ENCODE measurements around the gene DRC1.

DNA sequence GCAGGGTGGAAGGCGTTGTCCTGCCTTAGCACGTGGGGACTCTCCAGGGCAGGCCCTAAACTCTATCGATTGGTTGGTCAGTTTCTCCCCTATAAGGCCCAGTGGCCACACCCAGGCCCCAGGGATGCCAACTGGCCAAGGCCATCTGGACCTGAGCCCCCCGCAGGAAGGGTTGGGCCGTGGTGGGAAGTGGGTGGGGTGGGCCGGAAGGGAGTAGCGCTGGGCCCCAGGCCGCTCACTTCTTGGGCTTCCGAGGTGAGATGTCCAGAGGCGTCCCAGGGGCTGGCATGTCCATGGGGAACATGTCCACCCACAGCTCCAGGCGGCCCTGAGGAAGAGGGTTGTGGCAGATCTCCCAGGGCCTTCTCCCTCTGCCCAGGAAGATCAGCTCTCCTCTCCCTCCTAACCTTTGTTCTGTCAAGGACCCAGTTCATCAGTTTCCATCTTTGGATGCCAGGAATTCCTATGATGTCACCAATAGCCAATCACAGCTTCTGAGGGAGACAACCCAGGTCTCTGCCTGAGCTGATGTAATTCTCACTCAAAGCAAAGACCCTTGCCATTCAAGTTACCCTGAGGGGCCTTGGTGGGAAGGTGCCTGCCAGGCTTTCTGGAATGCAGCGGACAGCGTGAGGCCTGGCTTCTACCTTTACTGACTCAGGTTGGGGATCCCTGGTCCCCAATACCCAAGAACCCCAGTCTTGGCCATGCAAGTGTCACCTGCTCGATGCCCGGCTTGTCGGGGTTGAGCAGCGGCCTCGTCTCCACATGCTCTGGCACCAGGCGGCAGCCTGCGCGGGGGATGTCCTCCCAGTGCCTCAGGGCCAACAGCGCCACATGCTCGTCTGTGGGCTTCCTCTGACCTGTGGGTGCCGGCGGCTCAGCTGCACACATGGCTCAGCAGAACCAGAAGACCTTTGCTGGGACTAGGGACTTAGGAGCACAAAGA lies 61.8 kb downstream of the DRC1 start:
- no peak for TF ChIP-seq POLR2AphosphoS5 (IDR thresholded peaks at IDR 0.05; ENCODE audit: borderline replicate concordance, low read depth, low read length)
- TF ChIP-seq EZH2 (IDR thresholded peaks at IDR 0.05), result no peak
- no peak for TF ChIP-seq FOXP2 (optimal IDR thresholded peaks at IDR 0.05; ENCODE audit: control extremely low read depth, extremely low read length, insufficient read depth)

Measured in SK-N-MC (cell line).